Muscle of leg (tissue), 11 donors: ENCODE results near the gene ST8SIA1. TPM values are rescaled to one million over a fixed set of nuclear protein-coding genes. Genes with fewer than 3 reads are reported as not detected.
A peak's percentile ranks its signal among the peaks of the same experiment; 100 is the strongest.

Experiments
- DNase-seq: peaks from one replicate; pipeline ENCODE4 v3.0.0; 2013
- H3K27ac ChIP-seq: one replicate; pipeline ENCODE4 v1.5.1; 2013; ENCODE audit warnings: mild to moderate bottlenecking, low read length, control low read depth
- H3K27me3 ChIP-seq: one replicate; pipeline ENCODE4 v1.6.1; 2013; ENCODE audit warnings: low read length; ENCODE audit not compliant: control insufficient read depth, insufficient read depth
- H3K36me3 ChIP-seq: one replicate; pipeline ENCODE4 v1.6.1; 2013; ENCODE audit warnings: low read length; ENCODE audit not compliant: control insufficient read depth, insufficient read depth
- H3K4me1 ChIP-seq: one replicate; pipeline ENCODE4 v1.6.1; 2013; ENCODE audit warnings: low read length; ENCODE audit not compliant: control insufficient read depth, insufficient read depth
- H3K4me3 ChIP-seq: one replicate; pipeline ENCODE4 v1.5.1; 2013; ENCODE audit warnings: low read length, control low read depth
- H3K9me3 ChIP-seq: replicated peaks from 2 replicates; pipeline ENCODE4 v1.6.1; 2013; ENCODE audit warnings: low read depth, low read length; ENCODE audit not compliant: control insufficient read depth
- WGBS: methylation state at CpG from one replicate; pipeline ENCODE4 v1.1.5; 2013; ENCODE audit warnings: missing lambda C conversion rate; ENCODE audit not compliant: insufficient coverage; 5-methylcytosine and 5-hydroxymethylcytosine counted together
- polyA plus RNA-seq, 8 donors: library from polyadenylated mRNA; unstranded; fragments of 120-200 nt; gene quantifications; one replicate each; pipeline versions ENCODE4 v1.2.1 to v1.2.3, GENCODE V29; 2013; ENCODE audit warnings: inconsistent platforms in 1 of 8, low replicate concordance in 1 of 8; ENCODE audit not compliant: insufficient read length in 8 of 8, insufficient read depth in 1 of 8
- total RNA-seq: library from RNA; stranded (reverse); fragments of 120-200 nt; gene quantifications from one replicate; pipeline ENCODE4 v1.2.4, GENCODE V29; 2013

Gene ST8SIA1
- total and polyA plus RNA-seq, 9 donors = 6.4 to 8.6 (median 7.4) TPM

- DNase-seq = peak; percentile 89
- H3K27ac ChIP-seq = peak overlapping the region; percentile 3
- WGBS = no CpG with 5 or more reads among the region's 2 CpGs
These were observed 63.5 kb downstream of the ST8SIA1 start for GRCh38 chr12:22271023-22271422.

GRCh38 chr12:22268973-22269372, 65.5 kb downstream of the ST8SIA1 start:
- Histone ChIP-seq H3K9me3 (no peaks in the 10 kb centered on the region), H3K27me3 (no peaks in the 10 kb centered on the region), H3K36me3 (no peaks in the 10 kb centered on the region), H3K4me1 (peaks cover 10% of the 10 kb centered on the region), H3K4me3 (no peak overlapping the region), H3K27ac (peak overlapping the region; percentile 30)
- peak; percentile 89 for DNase-seq

More at GRCh38 chr12:22271023-22271422, 63.5 kb downstream of the ST8SIA1 start:
- H3K4me3 ChIP-seq = no peak overlapping the region
- H3K27me3 ChIP-seq = no peaks in the 10 kb centered on the region
- H3K9me3 ChIP-seq = no peaks in the 10 kb centered on the region
- peaks cover 10% of the 10 kb centered on the region for H3K4me1 ChIP-seq
- H3K36me3 ChIP-seq = no peaks in the 10 kb centered on the region

GRCh38 chr12:22268406-22268805, 66.1 kb downstream of the ST8SIA1 start:
- Histone ChIP-seq H3K27ac (no peak overlapping the region), H3K4me3 (no peak overlapping the region), H3K36me3 (no peaks in the 10 kb centered on the region), H3K27me3 (no peaks in the 10 kb centered on the region), H3K9me3 (no peaks in the 10 kb centered on the region), H3K4me1 (peaks cover 10% of the 10 kb centered on the region)
- no CpG with 5 or more reads among the region's 8 CpGs for WGBS
- no peak for DNase-seq

GRCh38 chr12:22266101-22266500, 68.4 kb downstream of the ST8SIA1 start:
- H3K27me3 ChIP-seq = no peaks in the 10 kb centered on the region
- DNase-seq = no peak
- H3K27ac ChIP-seq = no peak overlapping the region
- no CpG with 5 or more reads among the region's 5 CpGs for WGBS
- no peaks in the 10 kb centered on the region for H3K36me3 ChIP-seq
- H3K4me3 ChIP-seq = no peak overlapping the region
- peaks cover 3% of the 10 kb centered on the region for H3K4me1 ChIP-seq
- no peaks in the 10 kb centered on the region for H3K9me3 ChIP-seq

GRCh38 chr12:22264380-22264779, 70.1 kb downstream of the ST8SIA1 start:
- no peaks in the 10 kb centered on the region for H3K36me3 ChIP-seq
- no peaks in the 10 kb centered on the region for H3K27me3 ChIP-seq
- H3K9me3 ChIP-seq = no peaks in the 10 kb centered on the region
- DNase-seq = no peak
- H3K27ac ChIP-seq = no peak overlapping the region
- WGBS = 94% methylated on average over 2 of the region's 5 CpGs
- H3K4me1 ChIP-seq = peaks cover 3% of the 10 kb centered on the region
- H3K4me3 ChIP-seq = no peak overlapping the region

GRCh38 chr12:22262309-22262708, 72.2 kb downstream of the ST8SIA1 start:
- Histone ChIP-seq H3K4me1 (no peaks in the 10 kb centered on the region), H3K27ac (no peak overlapping the region), H3K36me3 (no peaks in the 10 kb centered on the region), H3K4me3 (no peak overlapping the region), H3K9me3 (no peaks in the 10 kb centered on the region), H3K27me3 (no peaks in the 10 kb centered on the region)
- no CpG with 5 or more reads among the region's 2 CpGs for WGBS
- no peak for DNase-seq

- no peak for DNase-seq
- Histone ChIP-seq H3K4me1 (peaks cover 14% of the 10 kb centered on the region), H3K4me3 (no peak overlapping the region), H3K9me3 (no peaks in the 10 kb centered on the region), H3K27ac (peak overlapping the region; percentile 42), H3K36me3 (peaks cover 3% of the 10 kb centered on the region), H3K27me3 (no peaks in the 10 kb centered on the region)
- WGBS = no CpG with 5 or more reads among the region's 6 CpGs
These were observed 77.4 kb downstream of the ST8SIA1 start for GRCh38 chr12:22257100-22257499.

- no peaks in the 10 kb centered on the region for H3K27me3 ChIP-seq
- H3K9me3 ChIP-seq = no peaks in the 10 kb centered on the region
- H3K36me3 ChIP-seq = peaks cover 3% of the 10 kb centered on the region
- peaks cover 14% of the 10 kb centered on the region for H3K4me1 ChIP-seq
- no CpG with 5 or more reads among the region's 1 CpG for WGBS
- DNase-seq = peak; percentile 77
- H3K27ac ChIP-seq = peak overlapping the region; percentile 42
- H3K4me3 ChIP-seq = no peak overlapping the region
These were observed 77.9 kb downstream of the ST8SIA1 start for GRCh38 chr12:22256605-22257004.

GRCh38 chr12:22256041-22256441, 78.5 kb downstream of the ST8SIA1 start:
- Histone ChIP-seq H3K9me3 (no peaks in the 10 kb centered on the region), H3K36me3 (peaks cover 3% of the 10 kb centered on the region), H3K4me1 (peaks cover 14% of the 10 kb centered on the region), H3K27me3 (no peaks in the 10 kb centered on the region), H3K4me3 (no peak overlapping the region), H3K27ac (peak overlapping the region; percentile 42)
- 48% methylated on average over 4 of the region's 7 CpGs for WGBS
- DNase-seq = peak; percentile 68

GRCh38 chr12:22255097-22255496, 79.4 kb downstream of the ST8SIA1 start:
- Histone ChIP-seq H3K9me3 (no peaks in the 10 kb centered on the region), H3K4me3 (no peak overlapping the region), H3K36me3 (peaks cover 3% of the 10 kb centered on the region), H3K4me1 (peaks cover 14% of the 10 kb centered on the region), H3K27me3 (no peaks in the 10 kb centered on the region), H3K27ac (peak overlapping the region; percentile 4)
- peak; percentile 84 for DNase-seq
- WGBS = 40% methylated on average over 2 of the region's 11 CpGs

- no peaks in the 10 kb centered on the region for H3K27me3 ChIP-seq
- WGBS = 46% methylated on average over 4 of the region's 7 CpGs
- H3K9me3 ChIP-seq = no peaks in the 10 kb centered on the region
These were observed 80.0 kb downstream of the ST8SIA1 start for GRCh38 chr12:22254478-22254877.

More at GRCh38 chr12:22254478-22254877, 80.0 kb downstream of the ST8SIA1 start:
- H3K4me3 ChIP-seq = no peak overlapping the region
- H3K4me1 ChIP-seq = peaks cover 14% of the 10 kb centered on the region
- no peak overlapping the region for H3K27ac ChIP-seq
- H3K36me3 ChIP-seq = peaks cover 3% of the 10 kb centered on the region
- no peak for DNase-seq
